ENCODE measurements around the gene TMEM38B.
"Not testable (repeated sequence)": the region's sequence is repeated elsewhere in the genome, so short reads cannot be mapped to it uniquely, and the experiment has no call there.

The TMEM38B gene

DNA sequence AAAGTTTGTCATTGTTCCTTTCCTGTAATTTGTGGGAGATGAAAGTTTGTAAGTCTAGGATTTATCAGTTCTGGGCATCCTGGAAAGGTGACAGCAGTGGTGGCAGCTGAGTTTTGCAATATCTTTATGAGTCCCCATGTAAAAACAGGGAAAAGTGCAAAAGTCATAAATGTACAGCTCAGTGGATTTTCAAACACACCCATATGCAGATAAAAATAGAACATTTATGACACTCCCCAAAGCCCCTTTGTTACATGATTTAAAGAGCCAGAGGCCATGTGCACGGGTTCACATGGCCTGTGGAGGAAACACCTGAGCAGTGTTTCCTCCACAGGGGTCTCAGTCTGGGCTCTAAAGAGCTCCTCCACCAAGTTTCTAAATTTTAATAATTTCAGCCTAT lies 6.3 kb downstream of the TMEM38B start:
- Mint-ChIP-seq H3K4me1 (peaks cover 51% of the 10 kb centered on the region), H3K27me3 (no peaks in the 10 kb centered on the region), H3K9me3 (no peaks in the 10 kb centered on the region), H3K36me3 (no peaks in the 10 kb centered on the region), H3K4me3 (no peak overlapping the region), H3K27ac (no peak overlapping the region)
- ATAC-seq: no peak

DNA sequence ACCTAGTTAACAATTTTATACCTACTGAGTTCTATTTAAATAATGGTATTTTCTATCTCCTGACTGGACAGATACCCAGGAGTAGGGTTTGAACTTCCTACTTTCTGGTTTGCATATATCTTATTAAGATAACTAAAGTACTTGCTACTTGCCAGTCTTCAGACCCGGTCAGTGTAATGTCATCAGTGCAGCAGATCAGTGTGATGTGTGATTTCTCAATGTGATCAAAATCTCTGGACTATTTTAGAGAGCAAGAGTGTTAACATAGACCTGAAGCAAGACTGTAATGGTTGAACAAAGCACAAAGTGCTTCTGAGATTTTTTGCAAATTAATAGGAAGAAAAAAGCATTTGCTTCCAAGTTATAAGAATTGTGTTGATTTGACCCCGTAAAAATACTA lies 6.8 kb downstream of the TMEM38B start:
- Mint-ChIP-seq H3K27me3 (no peaks in the 10 kb centered on the region), H3K4me3 (no peak overlapping the region), H3K9me3 (no peaks in the 10 kb centered on the region), H3K4me1 (peaks cover 49% of the 10 kb centered on the region), H3K27ac (no peak overlapping the region), H3K36me3 (peaks cover 3% of the 10 kb centered on the region)
- no peak for ATAC-seq

DNA sequence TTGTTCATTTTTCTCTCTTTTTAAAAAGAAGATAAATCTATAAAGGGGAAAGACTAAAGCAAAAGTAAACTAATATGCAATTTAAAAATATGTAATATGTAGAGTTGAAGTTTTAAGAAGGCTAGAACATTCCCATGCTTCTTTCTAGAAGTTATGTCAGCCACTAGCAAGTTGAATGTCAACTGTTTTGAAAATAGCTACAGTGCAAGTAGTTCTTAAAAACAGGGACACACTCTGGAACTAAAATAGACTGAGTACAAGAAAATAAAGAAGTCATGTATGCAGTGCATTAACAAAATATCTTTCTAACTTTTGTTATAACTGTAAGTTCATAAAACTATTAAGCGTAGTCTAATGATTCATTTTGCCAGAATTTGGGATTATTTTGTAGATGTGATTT lies 7.9 kb downstream of the TMEM38B start:
- Mint-ChIP-seq H3K27ac (no peak overlapping the region), H3K9me3 (no peaks in the 10 kb centered on the region), H3K4me1 (peaks cover 41% of the 10 kb centered on the region), H3K27me3 (no peaks in the 10 kb centered on the region), H3K36me3 (peaks cover 6% of the 10 kb centered on the region), H3K4me3 (no peak overlapping the region)
- no peak for ATAC-seq

DNA sequence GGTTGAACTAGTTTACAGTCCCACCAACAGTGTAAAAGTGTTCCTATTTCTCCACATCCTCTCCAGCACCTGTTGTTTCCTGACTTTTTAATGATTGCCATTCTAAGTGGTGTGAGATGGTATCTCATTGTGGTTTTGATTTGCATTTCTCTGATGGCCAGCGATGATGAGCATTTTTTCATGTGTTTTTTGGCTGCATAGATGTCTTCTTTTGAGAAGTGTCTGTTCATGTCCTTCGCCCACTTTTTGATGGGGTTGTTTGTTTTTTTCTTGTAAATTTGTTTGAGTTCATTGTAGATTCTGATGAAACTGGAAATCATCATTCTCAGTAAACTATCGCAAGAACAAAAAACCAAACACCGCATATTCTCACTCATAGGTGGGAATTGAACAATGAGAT lies 9.3 kb downstream of the TMEM38B start:
- H3K4me3 Mint-ChIP-seq, H3K27me3 Mint-ChIP-seq, H3K9me3 Mint-ChIP-seq, H3K36me3 Mint-ChIP-seq, ATAC-seq, H3K27ac Mint-ChIP-seq: not testable (repeated sequence)
- H3K4me1 Mint-ChIP-seq: peaks cover 36% of the 10 kb centered on the region

DNA sequence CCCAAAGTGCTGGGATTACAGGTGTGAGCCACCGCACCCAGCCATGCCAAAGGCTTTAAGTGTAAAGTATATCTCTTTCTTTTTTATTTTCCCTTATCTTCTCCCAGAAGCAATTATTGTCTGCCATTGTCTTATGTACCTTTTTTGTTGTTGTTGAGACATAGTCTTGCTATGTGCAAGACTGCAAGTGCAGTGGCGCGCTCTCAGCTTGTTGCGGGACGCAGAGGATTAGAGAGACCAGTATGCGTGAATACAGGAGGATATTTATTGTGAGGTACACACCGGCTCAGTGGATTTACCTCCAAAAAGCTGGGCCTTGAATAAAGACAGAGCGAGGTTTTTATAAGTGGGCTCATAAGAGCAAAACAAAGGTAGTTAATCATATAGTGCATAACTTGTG lies 11.8 kb downstream of the TMEM38B start:
- Mint-ChIP-seq H3K9me3 (no peaks in the 10 kb centered on the region), H3K27ac (no peak overlapping the region), H3K4me3 (no peak overlapping the region), H3K36me3 (peaks cover 28% of the 10 kb centered on the region), H3K4me1 (peaks cover 13% of the 10 kb centered on the region), H3K27me3 (no peaks in the 10 kb centered on the region)
- no peak for ATAC-seq

DNA sequence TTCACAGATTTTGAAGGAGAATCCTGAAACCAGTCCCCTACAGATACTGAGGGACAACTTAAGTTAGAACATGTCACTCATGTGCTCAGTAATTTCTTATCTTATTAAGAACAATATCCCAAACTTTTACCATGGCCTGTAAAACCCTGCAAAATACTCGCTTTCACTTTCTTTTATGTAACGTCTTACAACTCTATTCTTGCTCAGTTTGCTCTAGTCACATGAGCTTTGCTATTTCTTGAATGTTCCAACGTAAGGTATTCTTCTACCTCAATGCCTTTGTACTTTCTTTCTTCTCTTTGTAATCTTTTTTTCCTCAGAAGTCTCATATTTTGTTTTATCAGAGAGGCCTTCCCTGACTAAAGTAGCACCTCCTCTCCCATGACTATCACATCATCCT lies 14.1 kb downstream of the TMEM38B start:
- Mint-ChIP-seq H3K4me3 (peak overlapping the region; percentile 27), H3K27ac (peak overlapping the region; percentile 48), H3K36me3 (peaks cover 28% of the 10 kb centered on the region), H3K9me3 (no peaks in the 10 kb centered on the region), H3K4me1 (peaks cover 7% of the 10 kb centered on the region), H3K27me3 (no peaks in the 10 kb centered on the region)
- no peak for ATAC-seq

DNA sequence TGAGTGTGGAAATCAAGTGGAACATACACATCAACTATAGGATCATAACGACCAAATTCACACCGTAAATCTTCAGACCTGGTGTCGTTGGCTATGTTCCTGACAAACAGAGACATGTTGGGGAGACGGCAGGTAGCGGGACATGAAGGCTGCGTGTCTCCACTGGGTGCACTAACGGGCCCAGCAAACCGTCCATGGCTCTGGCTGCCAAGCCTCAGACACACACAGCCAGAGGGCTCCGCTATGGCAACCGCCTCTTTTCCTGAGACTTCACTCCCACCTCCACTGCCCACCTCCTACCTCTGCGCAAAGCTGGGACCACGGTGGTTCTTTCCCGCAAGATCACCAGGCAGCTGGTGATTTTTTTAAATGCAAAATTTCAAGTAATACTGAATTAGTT lies 16.3 kb downstream of the TMEM38B start:
- Mint-ChIP-seq H3K9me3 (no peaks in the 10 kb centered on the region), H3K27me3 (no peaks in the 10 kb centered on the region)

DNA sequence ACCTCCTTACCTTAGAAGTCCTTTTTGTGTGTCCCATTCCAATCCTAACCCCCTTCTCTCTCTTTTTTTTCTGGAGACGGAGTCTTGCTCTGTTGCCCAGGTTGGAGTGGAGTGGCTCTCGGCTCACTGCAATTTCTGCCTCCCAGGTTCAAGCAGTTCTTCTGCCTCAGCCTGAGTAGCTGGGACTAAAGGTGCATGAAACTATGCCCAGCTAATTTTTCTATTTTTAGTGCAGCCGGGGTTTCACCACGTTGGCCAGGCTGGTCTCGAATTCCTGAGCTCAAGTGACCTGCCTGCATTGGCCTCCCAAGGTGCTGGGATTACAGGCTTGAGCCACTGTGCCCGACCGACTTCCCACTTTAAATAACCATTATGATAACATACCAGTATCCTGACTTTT lies 17.5 kb downstream of the TMEM38B start:
- Mint-ChIP-seq H3K4me3 (no peak overlapping the region), H3K9me3 (no peaks in the 10 kb centered on the region), H3K27ac (no peak overlapping the region), H3K27me3 (no peaks in the 10 kb centered on the region), H3K36me3 (peaks cover 34% of the 10 kb centered on the region), H3K4me1 (peaks cover 7% of the 10 kb centered on the region)
- ATAC-seq: no peak

More for the DNA sequence above, 16.3 kb downstream of the TMEM38B start:
- peaks cover 7% of the 10 kb centered on the region for H3K4me1 Mint-ChIP-seq
- ATAC-seq: no peak
- no peak overlapping the region for H3K4me3 Mint-ChIP-seq
- H3K27ac Mint-ChIP-seq: no peak overlapping the region
- peaks cover 39% of the 10 kb centered on the region for H3K36me3 Mint-ChIP-seq

DNA sequence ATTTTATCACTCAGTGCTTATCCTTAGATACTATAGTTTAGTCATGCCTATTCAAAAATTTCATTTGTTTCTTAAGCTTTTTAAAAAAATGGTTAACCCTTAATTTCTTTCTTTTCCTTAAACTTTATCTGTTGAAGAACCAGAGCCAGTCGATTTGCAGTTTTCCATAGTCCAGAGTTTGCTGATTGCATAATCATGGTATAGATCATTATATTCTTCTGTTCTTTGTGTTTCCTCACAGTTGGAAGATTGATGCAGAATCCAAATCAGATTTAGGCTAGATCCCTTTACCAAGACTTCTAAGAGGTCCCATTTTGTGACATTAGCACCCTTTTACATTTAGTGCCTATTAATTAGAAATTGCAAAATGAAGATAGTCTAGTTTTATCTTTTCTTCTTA lies 18.0 kb downstream of the TMEM38B start:
- Mint-ChIP-seq H3K4me1 (peaks cover 7% of the 10 kb centered on the region), H3K27me3 (no peaks in the 10 kb centered on the region), H3K4me3 (no peak overlapping the region), H3K27ac (no peak overlapping the region), H3K9me3 (no peaks in the 10 kb centered on the region), H3K36me3 (peaks cover 34% of the 10 kb centered on the region)
- ATAC-seq: no peak

DNA sequence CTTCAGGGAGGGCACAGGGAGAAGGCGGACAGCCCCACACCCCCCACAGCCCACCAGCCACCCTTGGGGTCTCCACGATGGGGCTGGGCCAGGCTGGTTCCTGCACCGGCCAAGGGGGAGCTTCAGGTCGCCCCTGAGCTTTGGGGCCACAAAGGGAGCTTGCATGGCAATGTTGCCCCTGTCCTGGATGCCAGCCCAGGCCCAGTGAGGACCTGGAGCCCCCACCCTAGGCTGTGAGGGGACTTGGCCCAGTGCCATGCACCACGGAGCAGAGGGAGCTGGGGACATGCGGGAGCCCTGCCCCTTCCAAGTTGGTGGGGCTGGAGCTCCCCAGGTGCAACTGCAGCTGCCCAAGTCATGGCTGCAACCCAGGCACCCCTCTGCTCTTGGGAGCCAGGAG lies 18.4 kb downstream of the TMEM38B start:
- no peaks in the 10 kb centered on the region for H3K27me3 Mint-ChIP-seq
- no peaks in the 10 kb centered on the region for H3K9me3 Mint-ChIP-seq
- no peak overlapping the region for H3K4me3 Mint-ChIP-seq
- H3K27ac Mint-ChIP-seq: no peak overlapping the region
- ATAC-seq: no peak
- H3K4me1 Mint-ChIP-seq: peaks cover 7% of the 10 kb centered on the region
- peaks cover 34% of the 10 kb centered on the region for H3K36me3 Mint-ChIP-seq

DNA sequence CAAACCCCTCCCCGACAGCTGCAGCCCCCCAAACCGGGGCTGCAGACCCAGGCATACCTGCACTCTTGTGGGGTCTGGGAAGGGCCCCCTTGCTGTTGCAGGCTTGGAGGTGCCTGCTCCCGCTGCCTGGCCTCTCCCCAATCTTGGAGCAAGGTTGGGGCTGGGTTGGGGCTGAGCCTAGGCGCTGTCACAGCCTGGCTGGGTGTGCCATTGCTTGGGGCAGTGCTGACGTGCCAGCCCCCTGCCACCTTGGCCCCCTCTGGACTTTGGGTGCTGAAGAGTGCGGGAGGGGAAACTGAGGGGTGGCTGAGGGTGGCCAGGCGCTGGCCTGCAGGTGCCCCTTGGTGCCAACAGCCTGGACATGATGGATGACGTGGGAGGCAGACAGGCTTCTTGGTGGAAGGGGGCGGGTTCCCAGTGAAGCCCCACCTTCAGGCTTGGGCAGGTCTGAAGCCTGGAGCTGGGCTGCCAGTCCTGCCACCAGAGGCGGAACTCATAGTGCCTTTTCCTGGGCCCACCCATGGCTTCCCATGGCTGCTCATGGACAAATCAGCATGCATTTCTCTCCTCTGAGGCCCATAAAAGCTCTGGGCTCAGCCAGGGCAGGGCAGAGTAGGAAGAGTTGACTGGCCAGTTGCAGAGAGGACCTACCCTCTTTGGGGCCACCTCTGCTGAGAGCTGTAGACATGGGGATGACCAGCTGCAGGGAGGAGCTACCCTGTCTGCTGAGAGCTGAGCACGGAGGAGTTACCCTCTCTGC lies 19.1 kb downstream of the TMEM38B start:
- H3K27ac Mint-ChIP-seq: no peak overlapping the region

DNA sequence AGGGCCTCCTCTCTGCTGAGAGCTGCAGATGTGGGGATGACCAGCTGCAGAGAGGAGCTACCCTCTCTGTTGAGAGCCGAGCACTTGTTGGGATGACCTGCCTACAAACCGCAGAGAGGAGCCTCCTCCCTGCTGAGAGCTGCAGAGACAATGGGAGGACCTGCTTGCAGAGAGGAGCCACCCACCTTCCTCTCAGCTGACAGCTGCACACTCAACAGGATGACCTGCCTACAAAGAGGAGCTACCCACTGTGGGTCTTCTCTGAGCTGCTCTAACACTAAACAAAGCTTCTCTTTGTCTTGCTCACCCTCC lies 19.6 kb downstream of the TMEM38B start:
- Mint-ChIP-seq H3K4me3 (no peak overlapping the region), H3K27ac (no peak overlapping the region), H3K4me1 (no peaks in the 10 kb centered on the region), H3K36me3 (peaks cover 28% of the 10 kb centered on the region), H3K27me3 (no peaks in the 10 kb centered on the region), H3K9me3 (no peaks in the 10 kb centered on the region)
- no peak for ATAC-seq

More for the DNA sequence above, 19.1 kb downstream of the TMEM38B start:
- Mint-ChIP-seq H3K4me3 (no peak overlapping the region), H3K9me3 (no peaks in the 10 kb centered on the region), H3K36me3 (peaks cover 33% of the 10 kb centered on the region), H3K4me1 (peaks cover 4% of the 10 kb centered on the region), H3K27me3 (no peaks in the 10 kb centered on the region)
- ATAC-seq: no peak

DNA sequence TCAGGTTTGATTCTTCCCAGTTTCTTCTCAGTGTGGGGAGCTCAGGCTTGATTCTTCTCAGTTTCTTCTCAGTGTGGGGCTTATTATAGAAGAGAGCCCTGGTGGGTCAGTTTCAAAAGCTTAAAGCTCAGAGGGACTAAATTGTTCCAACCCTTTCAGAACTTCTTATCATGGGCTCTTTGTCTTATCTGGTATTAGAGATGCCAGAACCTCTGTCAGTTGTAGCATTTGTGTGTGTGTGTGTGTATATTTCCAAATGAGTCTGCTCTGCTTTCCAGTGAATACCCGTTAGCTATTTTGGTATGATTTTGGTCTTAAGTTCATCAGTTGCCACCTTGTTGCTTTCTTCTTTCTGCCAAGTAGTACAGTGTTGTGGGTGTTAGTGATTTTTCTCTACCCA lies 21.8 kb downstream of the TMEM38B start:
- Mint-ChIP-seq H3K4me3 (no peak overlapping the region), H3K36me3 (peaks cover 13% of the 10 kb centered on the region), H3K27me3 (no peaks in the 10 kb centered on the region), H3K4me1 (no peaks in the 10 kb centered on the region), H3K27ac (no peak overlapping the region), H3K9me3 (no peaks in the 10 kb centered on the region)
- ATAC-seq: no peak

DNA sequence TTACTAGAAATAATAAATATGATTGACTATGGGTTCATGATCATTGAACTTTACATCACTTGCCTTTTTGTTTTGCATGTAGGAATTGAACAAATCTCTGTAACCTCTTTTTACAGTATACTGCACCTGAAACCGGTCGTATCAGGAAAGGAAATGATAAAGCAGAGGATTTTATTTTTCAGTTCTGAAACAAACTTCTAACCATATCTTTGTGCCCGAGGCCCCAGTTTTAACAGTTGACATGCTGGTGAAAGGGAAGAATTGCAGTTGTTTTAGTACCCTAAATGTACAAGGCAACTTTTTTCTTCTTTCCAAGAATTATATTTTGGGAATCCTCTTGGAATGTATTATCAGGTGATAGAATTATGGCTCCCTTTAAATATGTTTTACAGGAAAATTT lies 27.8 kb downstream of the TMEM38B start:
- no peak overlapping the region for H3K27ac Mint-ChIP-seq
- no peak for ATAC-seq
- no peaks in the 10 kb centered on the region for H3K27me3 Mint-ChIP-seq
- no peak overlapping the region for H3K4me3 Mint-ChIP-seq
- peaks cover 26% of the 10 kb centered on the region for H3K36me3 Mint-ChIP-seq
- no peaks in the 10 kb centered on the region for H3K4me1 Mint-ChIP-seq
- H3K9me3 Mint-ChIP-seq: no peaks in the 10 kb centered on the region

DNA sequence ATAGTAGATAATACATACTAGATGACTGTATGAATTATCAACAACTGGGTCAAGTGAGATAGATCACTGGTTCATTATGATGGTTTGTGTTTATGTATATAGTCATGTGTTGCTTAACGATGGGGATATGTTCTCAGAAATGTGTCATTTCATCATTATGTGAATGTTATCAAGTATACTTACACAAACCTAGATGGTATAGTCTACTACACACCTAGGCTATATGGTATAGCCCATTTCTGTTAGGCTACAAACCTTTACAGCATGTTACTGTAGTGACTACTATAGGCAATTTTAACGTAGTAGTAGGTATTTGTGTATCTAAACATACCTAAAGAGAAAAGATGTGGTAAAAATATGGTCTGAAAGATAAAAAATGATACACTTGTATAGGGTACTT lies 31.0 kb downstream of the TMEM38B start:
- Mint-ChIP-seq H3K4me1 (no peaks in the 10 kb centered on the region), H3K4me3 (no peak overlapping the region), H3K27ac (no peak overlapping the region), H3K27me3 (no peaks in the 10 kb centered on the region), H3K36me3 (peaks cover 58% of the 10 kb centered on the region), H3K9me3 (peaks cover 6% of the 10 kb centered on the region)
- no peak for ATAC-seq

DNA sequence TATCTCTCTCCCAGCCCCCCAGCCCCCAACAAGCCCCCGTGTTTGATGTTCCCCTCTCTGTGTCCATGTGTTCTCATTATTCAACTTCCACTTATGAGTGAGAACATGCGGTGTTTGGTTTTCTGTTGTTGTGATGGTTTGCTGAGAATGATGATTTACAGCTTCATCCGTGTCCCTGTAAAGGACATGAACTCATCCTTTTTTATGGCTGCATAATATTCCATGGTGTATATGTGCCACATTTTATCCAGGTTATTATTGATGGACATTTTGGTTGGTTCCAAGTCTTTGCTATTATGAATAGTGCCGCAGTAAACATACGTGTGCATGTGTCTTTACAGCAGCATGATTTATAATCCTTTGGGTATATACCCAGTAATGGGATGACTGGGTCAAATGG lies 33.9 kb downstream of the TMEM38B start:
- not testable (repeated sequence) for H3K4me1 Mint-ChIP-seq, H3K4me3 Mint-ChIP-seq, ATAC-seq, H3K27ac Mint-ChIP-seq, H3K27me3 Mint-ChIP-seq
- Mint-ChIP-seq H3K9me3 (peaks cover 12% of the 10 kb centered on the region), H3K36me3 (peaks cover 76% of the 10 kb centered on the region)

DNA sequence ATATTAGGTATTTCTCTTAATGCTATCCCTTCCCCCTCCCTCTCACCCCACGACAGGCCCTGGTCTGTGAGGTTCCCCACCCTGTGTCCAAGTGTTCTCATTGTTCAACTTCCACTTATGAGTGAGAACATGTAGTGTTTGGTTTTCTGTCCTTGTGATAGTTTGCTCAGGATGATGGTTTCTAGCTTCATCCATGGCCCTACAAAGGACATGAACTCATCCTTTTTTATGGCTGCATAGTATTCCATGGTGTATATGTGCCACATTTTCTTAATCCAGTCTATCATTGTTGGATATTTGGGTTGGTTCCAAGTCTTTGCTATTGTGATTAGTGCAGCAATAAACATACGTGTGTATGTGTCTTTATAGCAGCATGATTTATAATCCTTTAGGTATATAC lies 37.1 kb downstream of the TMEM38B start:
- not testable (repeated sequence) for H3K4me3 Mint-ChIP-seq, H3K27ac Mint-ChIP-seq, H3K27me3 Mint-ChIP-seq, H3K4me1 Mint-ChIP-seq, ATAC-seq
- Mint-ChIP-seq H3K36me3 (peaks cover 96% of the 10 kb centered on the region), H3K9me3 (peaks cover 29% of the 10 kb centered on the region)
